ENCODE results near the gene DGCR6L.
"Not testable (repeated sequence)": the region's sequence is repeated elsewhere in the genome, so short reads cannot be mapped to it uniquely, and the experiment has no call there.

Gene DGCR6L

GRCh38 chr22:20290578-20291248, 29.1 kb downstream of the DGCR6L start:
- no peak for DNase-seq

- no peak for DNase-seq
Observed at GRCh38 chr22:20290045-20290392, 29.8 kb downstream of the DGCR6L start.

- not testable (repeated sequence) for DNase-seq
Observed at GRCh38 chr22:20289182-20290044, 30.4 kb downstream of the DGCR6L start.

GRCh38 chr22:20286784-20287423, 33.0 kb downstream of the DGCR6L start:
- not testable (repeated sequence) for DNase-seq

- DNase-seq, result not testable (repeated sequence)
Observed at GRCh38 chr22:20286312-20286660, 33.6 kb downstream of the DGCR6L start.

GRCh38 chr22:20285473-20286311, 34.2 kb downstream of the DGCR6L start:
- peak; percentile 6 for DNase-seq

- DNase-seq, result no peak
Observed at GRCh38 chr22:20284471-20285086, 35.3 kb downstream of the DGCR6L start.

- DNase-seq, result no peak
Observed at GRCh38 chr22:20283674-20284066, 36.2 kb downstream of the DGCR6L start.

- no peak for DNase-seq
Observed at GRCh38 chr22:20282901-20283673, 36.8 kb downstream of the DGCR6L start.

GRCh38 chr22:20281891-20282290, 38.0 kb downstream of the DGCR6L start:
- no peak for DNase-seq

GRCh38 chr22:20281473-20281872, 38.4 kb downstream of the DGCR6L start:
- DNase-seq, result not testable (repeated sequence)

GRCh38 chr22:20280866-20281265, 39.0 kb downstream of the DGCR6L start:
- no peak for DNase-seq

GRCh38 chr22:20280163-20280562, 39.7 kb downstream of the DGCR6L start:
- DNase-seq, result not testable (repeated sequence)

GRCh38 chr22:20279662-20280134, 40.2 kb downstream of the DGCR6L start:
- no peak for DNase-seq

GRCh38 chr22:20278726-20279490, 41.0 kb downstream of the DGCR6L start:
- DNase-seq, result not testable (repeated sequence)

GRCh38 chr22:20277936-20278635, 41.8 kb downstream of the DGCR6L start:
- DNase-seq, result not testable (repeated sequence)

GRCh38 chr22:20276468-20276867, 43.4 kb downstream of the DGCR6L start:
- DNase-seq, result no peak

GRCh38 chr22:20275836-20276235, 44.0 kb downstream of the DGCR6L start:
- no peak for DNase-seq

- not testable (repeated sequence) for DNase-seq
Observed at GRCh38 chr22:20275325-20275724, 44.5 kb downstream of the DGCR6L start.

- DNase-seq, result not testable (repeated sequence)
Observed at GRCh38 chr22:20274374-20274773, 45.5 kb downstream of the DGCR6L start.
